ENCODE results near the gene KRTAP10-4. TPM values are rescaled to one million over a fixed set of nuclear protein-coding genes. Genes with fewer than 3 reads are reported as not detected.
"Not testable (repeated sequence)": the region's sequence is repeated elsewhere in the genome, so short reads cannot be mapped to it uniquely, and the experiment has no call there.

The KRTAP10-4 gene
- polyA plus RNA-seq, 3 donors from 2014 or later: not detected

DNA sequence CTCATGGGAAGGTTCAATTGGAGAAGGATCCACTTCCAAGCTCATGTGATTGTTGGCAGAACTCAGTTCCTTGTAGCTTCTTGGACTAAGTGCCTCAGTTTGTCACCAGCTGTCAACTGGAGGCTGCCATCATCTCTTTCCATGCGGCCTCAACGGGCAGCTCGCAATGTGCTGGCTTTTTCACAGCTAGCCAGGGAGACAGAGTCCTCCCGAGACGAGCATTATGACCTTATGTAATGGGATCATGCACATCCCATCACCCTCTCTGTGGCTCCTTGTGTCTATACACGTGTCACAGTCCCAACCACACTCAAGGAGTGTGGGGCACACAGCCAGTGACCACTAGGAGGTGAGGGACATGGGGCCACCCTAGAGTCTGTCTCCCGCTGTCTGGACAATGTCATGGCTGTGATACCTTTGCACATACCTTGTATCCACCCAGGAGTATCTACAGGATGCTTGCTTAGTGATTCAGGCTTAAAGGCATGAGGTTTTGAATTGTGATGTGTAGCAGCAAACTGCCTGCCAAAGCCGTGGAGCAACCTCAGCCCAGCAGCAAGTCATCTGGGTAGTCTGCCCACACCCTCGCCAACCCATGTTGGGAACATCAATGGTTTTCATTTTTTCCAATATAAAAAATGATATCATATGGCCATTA, 22.7 kb downstream of the KRTAP10-4 start:
- Mint-ChIP-seq H3K4me1 (no peaks in the 10 kb centered on the region), H3K9me3 (peaks cover 0 to 7% (median under 1%) of the 10 kb centered on the region in 6 donors), H3K27me3 (ENCODE audit: low read depth in 3 of 3) (peaks cover 0 to 6% (median 3%) of the 10 kb centered on the region in 3 donors), H3K36me3 (peaks cover 0 to 6% (median 0%) of the 10 kb centered on the region in 3 donors), H3K27ac (no peak overlapping the region), H3K4me3 (no peak overlapping the region)
- no peak for DNase-seq

DNA sequence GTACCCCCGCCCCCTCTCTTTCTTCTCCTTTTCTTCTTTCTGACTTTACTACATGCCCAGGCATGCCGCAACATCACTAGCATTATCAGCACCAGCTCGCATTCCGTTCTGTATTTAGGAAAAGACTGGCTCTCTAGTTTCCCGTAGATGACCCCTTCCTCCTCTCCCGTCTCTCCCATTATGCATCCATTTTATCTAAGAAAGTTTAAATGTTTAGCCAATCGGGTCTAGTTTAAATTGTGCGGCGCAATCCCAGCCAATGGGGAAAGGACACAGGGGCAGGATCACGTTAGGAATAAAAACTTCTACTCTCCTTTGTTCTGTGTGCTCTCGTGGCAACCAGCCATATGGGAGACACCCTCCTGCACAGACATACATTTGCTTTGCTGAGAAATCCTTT, 24.5 kb downstream of the KRTAP10-4 start:
- peaks cover 0 to 6% (median 0%) of the 10 kb centered on the region in 3 donors for H3K36me3 Mint-ChIP-seq
- DNase-seq: no peak
- peaks cover 0 to 6% (median 3%) of the 10 kb centered on the region in 3 donors for H3K27me3 Mint-ChIP-seq (ENCODE audit: low read depth in 3 of 3)
- no peak overlapping the region for H3K4me3 Mint-ChIP-seq
- no peak overlapping the region for H3K27ac Mint-ChIP-seq
- H3K4me1 Mint-ChIP-seq: no peaks in the 10 kb centered on the region
- peaks cover 0 to 7% (median under 1%) of the 10 kb centered on the region in 6 donors for H3K9me3 Mint-ChIP-seq

DNA sequence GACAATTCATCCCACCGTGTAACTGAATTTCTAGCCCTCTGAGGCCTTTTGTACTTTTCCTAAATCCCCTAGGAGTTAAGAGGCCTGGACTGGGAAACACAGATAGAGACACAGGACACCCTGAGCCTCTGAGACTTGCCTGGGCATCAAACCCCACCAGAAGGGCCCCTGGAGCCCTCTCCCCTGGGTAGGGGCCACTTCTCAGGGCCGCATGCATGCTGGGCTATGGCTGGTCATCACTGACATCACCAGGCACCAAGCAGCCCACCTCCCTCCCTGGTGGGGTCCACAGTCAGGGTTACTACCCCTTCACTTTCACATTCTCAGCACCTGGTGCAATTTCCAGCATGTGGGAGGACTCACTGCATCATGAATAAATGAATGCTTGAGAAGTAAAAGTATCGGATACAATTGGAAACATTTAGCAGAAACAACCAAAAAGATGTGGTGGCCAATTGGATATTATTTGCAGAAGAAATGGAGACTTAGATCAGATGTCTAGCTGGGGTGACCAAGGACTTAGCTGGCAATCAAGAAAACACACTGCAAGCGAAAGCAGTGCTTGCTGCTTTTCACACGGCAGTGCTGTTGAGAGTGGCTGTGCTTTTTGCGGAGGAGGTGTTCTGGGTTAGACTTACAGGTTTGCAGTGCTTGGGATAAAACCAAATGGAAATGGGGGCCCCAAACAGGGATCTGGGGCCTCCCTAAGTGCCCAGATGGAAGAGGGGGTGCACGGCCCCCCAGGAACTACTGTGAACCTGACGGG, 25.9 kb downstream of the KRTAP10-4 start:
- Mint-ChIP-seq H3K4me1 (no peaks in the 10 kb centered on the region), H3K4me3 (no peak overlapping the region), H3K36me3 (peaks cover 0 to 6% (median 0%) of the 10 kb centered on the region in 3 donors), H3K27ac (no peak overlapping the region), H3K27me3 (ENCODE audit: low read depth in 3 of 3) (peaks cover 0 to 6% (median 4%) of the 10 kb centered on the region in 3 donors), H3K9me3 (peaks cover 0 to 7% (median under 1%) of the 10 kb centered on the region in 6 donors)
- no peak for DNase-seq

GRCh38 chr21:44600118-44600978, 26.8 kb downstream of the KRTAP10-4 start, which contains the start of gene KRTAP10-7:
Gene KRTAP10-7 (plus strand): TSS chr21:44600597. CDS start chr21:44600622, 25 bp downstream.
- H3K9me3 Mint-ChIP-seq, H3K36me3 Mint-ChIP-seq, H3K4me1 Mint-ChIP-seq, DNase-seq, H3K4me3 Mint-ChIP-seq, H3K27ac Mint-ChIP-seq: not testable (repeated sequence)
- H3K27me3 Mint-ChIP-seq (ENCODE audit: low read depth in 3 of 3): peaks cover 0 to 14% (median 4%) of the 10 kb centered on the region in 3 donors

GRCh38 chr21:44601091-44601490, 27.6 kb downstream of the KRTAP10-4 start:
- not testable (repeated sequence) for H3K36me3 Mint-ChIP-seq, H3K4me3 Mint-ChIP-seq, H3K27ac Mint-ChIP-seq, DNase-seq, H3K9me3 Mint-ChIP-seq, H3K4me1 Mint-ChIP-seq
- H3K27me3 Mint-ChIP-seq (ENCODE audit: low read depth in 3 of 3): peaks cover 0 to 20% (median 4%) of the 10 kb centered on the region in 3 donors

GRCh38 chr21:44601596-44602462, 28.3 kb downstream of the KRTAP10-4 start:
- no peak for DNase-seq
- H3K4me1 Mint-ChIP-seq: no peaks in the 10 kb centered on the region
- H3K36me3 Mint-ChIP-seq: peaks cover 0 to 6% (median 0%) of the 10 kb centered on the region in 3 donors
- H3K27me3 Mint-ChIP-seq (ENCODE audit: low read depth in 3 of 3): peaks cover 0 to 25% (median 4%) of the 10 kb centered on the region in 3 donors
- H3K27ac Mint-ChIP-seq: no peak overlapping the region
- peaks cover 0 to 7% (median under 1%) of the 10 kb centered on the region in 6 donors for H3K9me3 Mint-ChIP-seq
- no peak overlapping the region for H3K4me3 Mint-ChIP-seq

GRCh38 chr21:44602463-44602850, 28.9 kb downstream of the KRTAP10-4 start:
- Mint-ChIP-seq H3K9me3 (peaks cover 0 to 7% (median under 1%) of the 10 kb centered on the region in 6 donors), H3K27ac (no peak overlapping the region), H3K27me3 (ENCODE audit: low read depth in 3 of 3) (peaks cover 0 to 25% (median 5%) of the 10 kb centered on the region in 3 donors), H3K4me1 (no peaks in the 10 kb centered on the region), H3K36me3 (peaks cover 0 to 6% (median 0%) of the 10 kb centered on the region in 3 donors), H3K4me3 (no peak overlapping the region)
- DNase-seq: no peak

- H3K4me3 Mint-ChIP-seq: no peak overlapping the region
- H3K27me3 Mint-ChIP-seq (ENCODE audit: low read depth in 3 of 3): peaks cover 0 to 25% (median 5%) of the 10 kb centered on the region in 3 donors
- H3K9me3 Mint-ChIP-seq: peaks cover 0 to 6% (median under 1%) of the 10 kb centered on the region in 6 donors
- H3K36me3 Mint-ChIP-seq: peaks cover 0 to 6% (median 0%) of the 10 kb centered on the region in 3 donors
- H3K4me1 Mint-ChIP-seq: no peaks in the 10 kb centered on the region
- H3K27ac Mint-ChIP-seq: no peak overlapping the region
- DNase-seq: no peak
These were observed 29.8 kb downstream of the KRTAP10-4 start for GRCh38 chr21:44603109-44603875.

GRCh38 chr21:44603911-44604310, 30.4 kb downstream of the KRTAP10-4 start:
- peaks cover 0 to 2% (median 2%) of the 10 kb centered on the region in 3 donors for H3K36me3 Mint-ChIP-seq
- peaks cover 0 to 23% (median 3%) of the 10 kb centered on the region in 3 donors for H3K27me3 Mint-ChIP-seq (ENCODE audit: low read depth in 3 of 3)
- no peaks in the 10 kb centered on the region for H3K4me1 Mint-ChIP-seq
- no peak overlapping the region for H3K4me3 Mint-ChIP-seq
- peaks cover under 1 to 3% (median 2%) of the 10 kb centered on the region in 6 donors for H3K9me3 Mint-ChIP-seq
- no peak overlapping the region for H3K27ac Mint-ChIP-seq
- no peak for DNase-seq

GRCh38 chr21:44606495-44606894, 33.0 kb downstream of the KRTAP10-4 start:
- H3K4me3 Mint-ChIP-seq: no peak overlapping the region
- peaks cover 1 to 28% (median 21%) of the 10 kb centered on the region in 6 donors for H3K9me3 Mint-ChIP-seq
- peaks cover 0 to 19% (median 3%) of the 10 kb centered on the region in 3 donors for H3K27me3 Mint-ChIP-seq (ENCODE audit: low read depth in 3 of 3)
- H3K4me1 Mint-ChIP-seq: no peaks in the 10 kb centered on the region
- DNase-seq: no peak
- peaks cover 12 to 20% (median 17%) of the 10 kb centered on the region in 3 donors for H3K36me3 Mint-ChIP-seq
- no peak overlapping the region for H3K27ac Mint-ChIP-seq

- Mint-ChIP-seq H3K27ac (peak overlapping the region in 1 of 6 donors; percentile 28), H3K9me3 (peaks cover 6 to 28% (median 24%) of the 10 kb centered on the region in 6 donors), H3K4me1 (peaks cover 0 to 5% of the 10 kb centered on the region in 2 donors), H3K36me3 (peaks cover 15 to 21% (median 18%) of the 10 kb centered on the region in 3 donors), H3K4me3 (no peak overlapping the region), H3K27me3 (ENCODE audit: low read depth in 3 of 3) (peaks cover 2 to 19% (median 3%) of the 10 kb centered on the region in 3 donors)
- DNase-seq: no peak
These were observed 35.7 kb downstream of the KRTAP10-4 start for GRCh38 chr21:44609193-44609592.

All from immature natural killer cell (primary cell).